Stomach smooth muscle (tissue), 2 donors: ENCODE data around the gene TSHR.

Experiments used
- H3K27ac ChIP-seq: one replicate; pipeline ENCODE4 v1.7.0; 2013; ENCODE audit warnings: mild to moderate bottlenecking, low read length, inconsistent platforms
- H3K27me3 ChIP-seq, 2 donors: one replicate each; pipeline ENCODE4 v1.7.0; 2013; ENCODE audit warnings: low read length in 2 of 2; ENCODE audit not compliant: insufficient read depth in 2 of 2, control insufficient read depth in 1 of 2
- H3K36me3 ChIP-seq, 2 donors: one replicate each; pipeline ENCODE4 v1.7.0; 2013; ENCODE audit warnings: low read length in 2 of 2; ENCODE audit not compliant: control insufficient read depth in 2 of 2, insufficient read depth in 2 of 2
- H3K4me1 ChIP-seq: one replicate; pipeline ENCODE4 v1.7.0; 2013; ENCODE audit warnings: low read length; ENCODE audit not compliant: control insufficient read depth, insufficient read depth
- H3K4me3 ChIP-seq, 2 donors: one replicate each; pipeline ENCODE4 v1.7.0; 2013; ENCODE audit warnings: low read length in 2 of 2
- H3K9ac ChIP-seq, 2 donors: one replicate each; pipeline ENCODE4 v1.7.0; 2013; ENCODE audit warnings: low read length in 2 of 2, mild to moderate bottlenecking in 1 of 2
- H3K9me3 ChIP-seq, 2 donors: one replicate each; pipeline ENCODE4 v1.7.0; 2013; ENCODE audit warnings: low read length in 2 of 2; ENCODE audit not compliant: control insufficient read depth in 2 of 2
- donor health status: healthy.
- donor health status: Pancreatic carcinoma.

Gene TSHR

GRCh38 chr14:81067156-81067555, 111.7 kb downstream of the TSHR start:
- Histone ChIP-seq H3K4me1 (no peaks in the 10 kb centered on the region), H3K9ac (no peak overlapping the region), H3K36me3 (no peaks in the 10 kb centered on the region), H3K4me3 (no peak overlapping the region), H3K27me3 (no peaks in the 10 kb centered on the region), H3K9me3 (peaks cover 0 to 4% of the 10 kb centered on the region in 2 donors), H3K27ac (no peak overlapping the region)

- H3K27me3 ChIP-seq: no peaks in the 10 kb centered on the region
- H3K4me3 ChIP-seq: no peak overlapping the region
- H3K9me3 ChIP-seq: peaks cover 0 to 4% of the 10 kb centered on the region in 2 donors
- no peaks in the 10 kb centered on the region for H3K36me3 ChIP-seq
- no peaks in the 10 kb centered on the region for H3K4me1 ChIP-seq
- no peak overlapping the region for H3K27ac ChIP-seq
- no peak overlapping the region for H3K9ac ChIP-seq
These were observed 112.9 kb downstream of the TSHR start for GRCh38 chr14:81068176-81068782.

GRCh38 chr14:81070511-81070910, 115.1 kb downstream of the TSHR start:
- Histone ChIP-seq H3K27ac (no peak overlapping the region), H3K4me1 (no peaks in the 10 kb centered on the region), H3K9me3 (peaks cover 0 to 4% of the 10 kb centered on the region in 2 donors), H3K36me3 (no peaks in the 10 kb centered on the region), H3K27me3 (no peaks in the 10 kb centered on the region), H3K9ac (no peak overlapping the region), H3K4me3 (no peak overlapping the region)

GRCh38 chr14:81085596-81085995, 130.2 kb downstream of the TSHR start:
- no peaks in the 10 kb centered on the region for H3K36me3 ChIP-seq
- no peak overlapping the region for H3K4me3 ChIP-seq
- no peaks in the 10 kb centered on the region for H3K9me3 ChIP-seq

GRCh38 chr14:81087230-81087629, 131.8 kb downstream of the TSHR start:
- no peaks in the 10 kb centered on the region for H3K36me3 ChIP-seq
- H3K4me1 ChIP-seq: no peaks in the 10 kb centered on the region
- H3K27me3 ChIP-seq: no peaks in the 10 kb centered on the region
- H3K27ac ChIP-seq: no peak overlapping the region
- no peak overlapping the region for H3K9ac ChIP-seq
- H3K9me3 ChIP-seq: no peaks in the 10 kb centered on the region
- no peak overlapping the region for H3K4me3 ChIP-seq

More at GRCh38 chr14:81085596-81085995, 130.2 kb downstream of the TSHR start:
- H3K4me1 ChIP-seq: no peaks in the 10 kb centered on the region
- H3K27ac ChIP-seq: no peak overlapping the region
- no peaks in the 10 kb centered on the region for H3K27me3 ChIP-seq
- no peak overlapping the region for H3K9ac ChIP-seq

GRCh38 chr14:81091139-81091538, 135.7 kb downstream of the TSHR start:
- Histone ChIP-seq H3K4me1 (no peaks in the 10 kb centered on the region), H3K27me3 (no peaks in the 10 kb centered on the region), H3K9ac (no peak overlapping the region), H3K27ac (no peak overlapping the region), H3K9me3 (no peaks in the 10 kb centered on the region), H3K36me3 (no peaks in the 10 kb centered on the region), H3K4me3 (no peak overlapping the region)

GRCh38 chr14:81091660-81092059, 136.2 kb downstream of the TSHR start:
- Histone ChIP-seq H3K27me3 (no peaks in the 10 kb centered on the region), H3K4me1 (no peaks in the 10 kb centered on the region), H3K36me3 (no peaks in the 10 kb centered on the region), H3K9me3 (no peaks in the 10 kb centered on the region), H3K9ac (no peak overlapping the region), H3K4me3 (no peak overlapping the region), H3K27ac (no peak overlapping the region)

- H3K36me3 ChIP-seq: no peaks in the 10 kb centered on the region
- no peaks in the 10 kb centered on the region for H3K27me3 ChIP-seq
- H3K4me1 ChIP-seq: no peaks in the 10 kb centered on the region
- H3K9me3 ChIP-seq: no peaks in the 10 kb centered on the region
- H3K4me3 ChIP-seq: no peak overlapping the region
- H3K9ac ChIP-seq: no peak overlapping the region
- no peak overlapping the region for H3K27ac ChIP-seq
These were observed 138.2 kb downstream of the TSHR start for GRCh38 chr14:81093651-81094050.

- Histone ChIP-seq H3K27me3 (no peaks in the 10 kb centered on the region), H3K4me3 (no peak overlapping the region), H3K4me1 (no peaks in the 10 kb centered on the region), H3K27ac (no peak overlapping the region), H3K36me3 (no peaks in the 10 kb centered on the region), H3K9me3 (no peaks in the 10 kb centered on the region), H3K9ac (no peak overlapping the region)
These were observed 140.1 kb downstream of the TSHR start for GRCh38 chr14:81095539-81095938.

- Histone ChIP-seq H3K4me1 (no peaks in the 10 kb centered on the region), H3K27ac (no peak overlapping the region), H3K36me3 (no peaks in the 10 kb centered on the region), H3K9ac (no peak overlapping the region), H3K9me3 (no peaks in the 10 kb centered on the region), H3K27me3 (no peaks in the 10 kb centered on the region), H3K4me3 (no peak overlapping the region)
These were observed 141.2 kb downstream of the TSHR start for GRCh38 chr14:81096656-81097055.

- no peak overlapping the region for H3K9ac ChIP-seq
- H3K9me3 ChIP-seq: no peaks in the 10 kb centered on the region
- no peaks in the 10 kb centered on the region for H3K4me1 ChIP-seq
- no peaks in the 10 kb centered on the region for H3K27me3 ChIP-seq
- H3K4me3 ChIP-seq: no peak overlapping the region
- H3K36me3 ChIP-seq: no peaks in the 10 kb centered on the region
- no peak overlapping the region for H3K27ac ChIP-seq
These were observed 146.8 kb downstream of the TSHR start for GRCh38 chr14:81102217-81102616.
